Measurements from ENCODE around the gene RPS5. TPM values are rescaled to one million over a fixed set of nuclear protein-coding genes. Genes with fewer than 3 reads are reported as not detected.
"Not testable (repeated sequence)": the region's sequence is repeated elsewhere in the genome, so short reads cannot be mapped to it uniquely, and the experiment has no call there.

The RPS5 gene
- total RNA-seq, 4 donors from 2014 or later: 1,209 to 2,449 (median 1,340) TPM

DNA sequence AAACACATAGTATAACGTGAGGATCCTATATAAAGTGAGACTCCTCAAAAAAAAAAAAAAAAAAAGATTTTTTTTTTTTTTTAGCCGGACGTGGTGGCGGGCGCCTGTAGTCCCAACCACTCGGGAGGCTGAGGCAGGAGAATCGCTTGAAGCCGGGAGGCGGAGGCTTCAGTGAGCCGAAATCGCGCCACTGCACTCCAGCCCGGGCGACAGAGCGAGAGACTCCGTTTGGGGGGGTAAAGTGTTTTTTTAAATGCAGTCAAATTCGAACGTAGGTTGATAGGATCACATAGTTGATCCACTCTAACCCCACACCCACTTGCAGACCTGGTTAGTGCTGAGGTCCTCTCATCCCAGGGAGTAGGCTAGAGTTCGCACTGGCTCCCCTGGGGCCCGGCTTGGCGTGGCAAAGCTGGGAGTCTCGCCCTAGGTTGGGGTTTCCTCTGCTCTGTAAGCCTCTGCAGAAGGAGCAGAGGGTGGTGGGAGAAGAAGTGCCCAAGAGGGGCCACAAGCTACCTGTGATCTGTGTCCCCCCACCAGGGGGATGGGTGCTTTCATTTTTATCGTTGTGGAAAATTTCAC, 14.9 kb downstream of the RPS5 start:
- intact Hi-C loops (cut with DNase I): no loop called here
- no peak for DNase-seq
- Histone ChIP-seq H3K27me3 (peaks cover 3% of the 10 kb centered on the region), H3K4me1 (peaks cover 13 to 18% of the 10 kb centered on the region in 2 donors), H3K4me3 (replicated peaks in 1 of 3) (peak overlapping the region in 1 of 3 donors; percentile 30), H3K36me3 (no peaks in the 10 kb centered on the region), H3K9me3 (no peaks in the 10 kb centered on the region), H3K27ac (peak overlapping the region in 1 of 3 donors; percentile 26)
- TF ChIP-seq, protein P1, sequence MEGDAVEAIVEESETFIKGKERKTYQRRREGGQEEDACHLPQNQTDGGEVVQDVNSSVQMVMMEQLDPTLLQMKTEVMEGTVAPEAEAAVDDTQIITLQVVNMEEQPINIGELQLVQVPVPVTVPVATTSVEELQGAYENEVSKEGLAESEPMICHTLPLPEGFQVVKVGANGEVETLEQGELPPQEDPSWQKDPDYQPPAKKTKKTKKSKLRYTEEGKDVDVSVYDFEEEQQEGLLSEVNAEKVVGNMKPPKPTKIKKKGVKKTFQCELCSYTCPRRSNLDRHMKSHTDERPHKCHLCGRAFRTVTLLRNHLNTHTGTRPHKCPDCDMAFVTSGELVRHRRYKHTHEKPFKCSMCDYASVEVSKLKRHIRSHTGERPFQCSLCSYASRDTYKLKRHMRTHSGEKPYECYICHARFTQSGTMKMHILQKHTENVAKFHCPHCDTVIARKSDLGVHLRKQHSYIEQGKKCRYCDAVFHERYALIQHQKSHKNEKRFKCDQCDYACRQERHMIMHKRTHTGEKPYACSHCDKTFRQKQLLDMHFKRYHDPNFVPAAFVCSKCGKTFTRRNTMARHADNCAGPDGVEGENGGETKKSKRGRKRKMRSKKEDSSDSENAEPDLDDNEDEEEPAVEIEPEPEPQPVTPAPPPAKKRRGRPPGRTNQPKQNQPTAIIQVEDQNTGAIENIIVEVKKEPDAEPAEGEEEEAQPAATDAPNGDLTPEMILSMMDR (IDR thresholded peaks at IDR 0.05): no peak
- no peak for TF ChIP-seq POLR2A (IDR thresholded peaks at IDR 0.05)
- 24 to 36% methylated on average over 23 of the region's 23 CpGs for WGBS, 2 donors

DNA sequence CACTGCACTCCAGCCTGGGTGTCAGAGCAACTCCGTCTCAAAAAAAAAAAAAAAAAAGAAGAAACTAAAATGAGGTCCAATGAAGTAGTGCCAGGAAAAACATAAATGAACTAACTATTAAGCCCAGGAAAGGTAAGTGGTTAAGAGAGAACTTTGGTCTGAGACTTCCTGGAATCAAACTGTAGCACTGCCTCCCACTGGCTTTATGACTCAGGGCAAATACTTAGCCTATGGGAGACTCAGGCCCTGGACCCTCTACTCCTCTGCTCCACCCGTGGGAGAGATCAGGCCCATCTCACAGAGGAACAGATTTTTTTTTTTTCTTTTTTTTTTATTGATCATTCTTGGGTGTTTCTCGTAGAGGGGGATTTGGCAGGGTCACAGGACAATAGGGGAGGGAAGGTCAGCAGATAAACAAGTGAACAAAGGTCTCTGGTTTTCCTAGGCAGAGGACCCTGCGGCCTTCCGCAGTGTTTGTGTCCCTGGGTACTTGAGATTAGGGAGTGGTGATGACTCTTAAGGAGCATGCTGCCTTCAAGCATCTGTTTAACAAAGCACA, 16.9 kb downstream of the RPS5 start:
- H3K9me3 ChIP-seq; H3K27ac ChIP-seq; H3K36me3 ChIP-seq; H3K4me3 ChIP-seq (replicated peaks in 1 of 3); intact Hi-C loops (cut with DNase I); H3K27me3 ChIP-seq; DNase-seq: not testable (repeated sequence)
- peaks cover 13 to 28% of the 10 kb centered on the region in 2 donors for H3K4me1 ChIP-seq
- WGBS, 2 donors: 58 to 60% methylated on average over 5 of the region's 5 CpGs

DNA sequence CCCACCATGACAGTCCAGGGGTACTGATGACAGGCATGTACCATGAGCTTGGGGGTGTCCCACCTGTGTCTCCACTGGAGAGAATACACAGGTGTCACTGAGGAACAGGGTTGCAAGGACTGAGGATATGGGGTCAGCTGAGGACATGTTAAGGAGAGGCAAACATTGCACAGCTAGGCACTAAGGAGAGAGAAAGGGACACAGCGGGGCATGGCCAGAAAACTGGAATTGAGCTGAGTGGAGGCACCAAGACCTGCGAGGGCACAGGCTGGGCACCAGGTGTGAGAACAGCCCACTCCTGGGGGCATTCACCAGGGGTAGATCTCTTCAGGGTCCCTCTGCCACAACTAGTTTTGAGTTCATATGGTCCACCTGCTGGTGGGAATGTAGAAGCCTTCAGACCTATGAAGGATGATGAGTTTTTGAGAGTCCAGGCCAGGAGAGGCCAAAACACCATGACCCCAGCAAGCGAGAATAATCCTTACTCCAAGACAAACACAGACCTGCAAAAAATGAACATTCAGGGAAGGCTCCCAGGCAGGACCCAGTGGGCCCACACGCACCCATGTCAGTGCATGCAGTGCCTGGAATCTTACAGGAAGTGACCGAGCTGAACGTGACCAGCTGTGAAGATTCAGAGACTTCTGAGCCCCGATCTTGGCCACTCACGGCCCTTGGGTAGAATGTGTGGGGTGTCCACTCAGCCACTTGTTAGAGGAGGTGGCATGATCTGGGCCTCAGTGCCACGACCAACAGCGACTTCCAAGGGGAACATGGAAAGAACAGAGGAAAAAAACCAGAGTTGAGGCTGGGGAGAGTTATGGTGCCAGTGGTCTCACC, 20.0 kb downstream of the RPS5 start:
- no peak for DNase-seq
- H3K4me3 ChIP-seq (replicated peaks in 1 of 3): peak overlapping the region in 1 of 3 donors; percentile 96

DNA sequence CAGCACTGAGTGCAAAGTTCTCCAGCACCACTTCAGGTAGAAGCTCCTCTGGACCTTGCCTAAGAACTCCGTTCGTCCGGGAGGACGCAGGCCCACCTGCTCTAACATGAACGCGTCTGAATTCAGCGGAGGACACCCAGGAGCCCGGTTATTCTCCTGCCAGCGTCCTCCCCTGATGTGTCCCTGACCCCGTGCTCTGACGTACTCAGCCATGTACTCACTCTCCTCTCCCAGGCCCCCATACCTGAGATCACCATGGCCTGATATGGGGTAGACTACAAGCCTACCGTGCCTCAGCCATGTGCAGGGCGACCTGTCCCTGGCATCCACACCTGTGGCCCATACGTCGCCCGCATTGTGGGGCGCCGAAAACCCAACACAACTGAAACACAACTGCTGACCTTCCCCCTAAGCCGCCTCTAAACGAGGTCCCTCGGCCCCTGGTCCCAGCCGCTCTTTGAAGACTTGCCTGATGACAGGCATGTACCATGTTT, 20.6 kb downstream of the RPS5 start:
- no peak for TF ChIP-seq POLR2A (IDR thresholded peaks at IDR 0.05)
- TF ChIP-seq, protein P1 (IDR thresholded peaks at IDR 0.05): no peak
- H3K4me3 ChIP-seq (replicated peaks in 1 of 3): peak overlapping the region; percentile 54 to 96 (median 82)
- H3K27ac ChIP-seq: peak overlapping the region; percentile 67 to 79 (median 73)
- no peaks in the 10 kb centered on the region for H3K9me3 ChIP-seq
- H3K27me3 ChIP-seq: no peaks in the 10 kb centered on the region
- intact Hi-C loops (cut with DNase I): no loop called here
- H3K36me3 ChIP-seq: no peaks in the 10 kb centered on the region
- DNase-seq: no peak
- peaks cover 6 to 24% of the 10 kb centered on the region in 2 donors for H3K4me1 ChIP-seq
- 6 to 16% methylated on average over 18 to 22 of the region's 22 CpGs for WGBS, 2 donors

More for the DNA sequence above, 20.0 kb downstream of the RPS5 start:
- H3K9me3 ChIP-seq: no peaks in the 10 kb centered on the region
- no peak overlapping the region for H3K27ac ChIP-seq
- intact Hi-C loops (cut with DNase I): no loop called here
- TF ChIP-seq, protein P1 (IDR thresholded peaks at IDR 0.05): no peak
- no peak for TF ChIP-seq POLR2A (IDR thresholded peaks at IDR 0.05)
- H3K27me3 ChIP-seq: no peaks in the 10 kb centered on the region
- H3K4me1 ChIP-seq: peaks cover 9 to 27% of the 10 kb centered on the region in 2 donors
- WGBS, 2 donors: 60 to 79% methylated on average over 9 to 10 of the region's 10 CpGs
- H3K36me3 ChIP-seq: no peaks in the 10 kb centered on the region

DNA sequence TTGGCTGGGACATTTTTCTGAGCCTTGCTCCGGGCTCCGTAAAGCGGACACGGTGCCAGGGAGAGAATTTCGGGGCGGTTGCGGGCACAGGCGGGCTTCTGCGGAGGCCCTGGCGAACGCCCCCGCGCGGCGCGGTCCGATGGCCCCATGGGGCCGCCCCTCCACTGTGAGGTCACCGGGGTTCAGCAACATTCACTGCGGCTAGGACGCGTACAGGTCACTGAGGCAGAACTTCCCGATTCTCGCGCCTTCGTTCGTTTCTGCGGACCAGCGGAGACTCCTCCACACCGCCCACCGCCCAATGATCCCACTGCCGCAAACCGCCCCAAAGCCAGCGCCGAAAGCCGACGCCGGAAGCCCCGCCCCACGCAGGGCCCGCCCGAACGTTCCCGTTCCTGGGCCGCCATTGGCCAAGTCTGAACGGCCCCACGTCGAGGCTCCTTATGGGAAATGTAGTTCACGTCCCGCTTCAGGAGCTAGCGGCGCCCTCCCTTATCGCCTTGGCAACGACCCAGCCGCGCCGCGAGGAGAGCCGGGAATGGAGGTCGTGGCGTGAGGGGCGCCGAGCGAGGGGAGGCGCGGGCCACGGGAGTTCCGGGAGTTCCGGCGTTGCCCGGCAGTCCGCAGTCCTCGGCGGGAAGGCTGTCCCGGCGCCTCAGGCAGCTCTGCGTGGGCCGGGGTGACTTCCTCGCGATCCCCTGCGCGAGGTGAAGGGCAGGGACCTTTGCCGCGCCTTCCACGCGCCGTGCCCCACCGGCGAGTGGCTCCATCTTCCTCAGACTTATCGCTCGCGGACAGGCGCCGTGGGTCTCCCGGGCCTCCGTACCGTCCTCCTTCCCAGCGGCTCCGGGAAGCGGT, 21.3 kb downstream of the RPS5 start, which contains the start of gene ZNF584:
ZNF584 (plus strand) TSS at position 498 of the 858 bp plus-strand sequence. CDS start 499 bp downstream, outside the sequence.
- H3K36me3 ChIP-seq: no peaks in the 10 kb centered on the region
- H3K4me3 ChIP-seq (replicated peaks in 1 of 3): peak within 1 kb of the TSS; percentile 54 to 96 (median 82)
- peak within 1 kb of the TSS; percentile 67 to 79 (median 73) for H3K27ac ChIP-seq
- peaks cover 6 to 24% of the 10 kb centered on the region in 2 donors for H3K4me1 ChIP-seq
- TF ChIP-seq POLR2A (IDR thresholded peaks at IDR 0.05): peak; percentile 9 to 89
- TF ChIP-seq, protein P1 (IDR thresholded peaks at IDR 0.05): peak in 1 of 6 experiments; percentile 7
- no peaks in the 10 kb centered on the region for H3K9me3 ChIP-seq
- intact Hi-C loops (cut with DNase I): no loop called here
- WGBS, 2 donors: 0 to 1% methylated on average over 26 to 36 of the region's 100 CpGs
- H3K27me3 ChIP-seq: no peaks in the 10 kb centered on the region
- DNase-seq: peak; percentile 95 to 96

Data from thyroid gland (tissue), 4 donors.